ENCODE data around the gene PAPLN.

Gene PAPLN

GRCh38 chr14:73245480-73246325, 8.4 kb downstream of the PAPLN start:
- peak in 4 of 6 experiments; percentile 10 to 20 (median 12) for DNase-seq

- no peak for DNase-seq
Measured at GRCh38 chr14:73246387-73247150, 9.3 kb downstream of the PAPLN start.

GRCh38 chr14:73248108-73248868, 11.0 kb downstream of the PAPLN start:
- no peak for DNase-seq

DNA sequence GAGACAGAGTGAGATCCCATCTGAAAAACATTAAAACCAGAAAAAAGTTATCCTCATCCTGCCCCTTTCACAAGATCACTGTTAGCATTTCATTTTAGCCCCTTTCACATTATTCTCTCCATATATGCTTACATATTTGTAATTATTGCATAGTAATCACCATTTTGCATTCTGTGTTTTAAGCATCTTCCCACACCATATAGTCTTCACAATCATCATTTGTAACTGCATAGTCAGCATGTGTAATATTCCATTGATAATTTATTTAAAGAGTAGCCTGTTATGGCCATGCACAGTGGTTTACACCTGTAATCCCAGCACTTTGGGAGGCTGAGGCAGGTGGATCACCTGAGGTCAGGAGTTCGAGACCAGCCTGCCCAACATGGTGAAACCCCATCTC, 11.8 kb downstream of the PAPLN start:
- no peak for DNase-seq

GRCh38 chr14:73249564-73250316, 12.4 kb downstream of the PAPLN start:
- DNase-seq = no peak

- no peak for DNase-seq
Measured at GRCh38 chr14:73250317-73250713, 13.0 kb downstream of the PAPLN start.

GRCh38 chr14:73250781-73251500, 13.6 kb downstream of the PAPLN start:
- DNase-seq = no peak

DNA sequence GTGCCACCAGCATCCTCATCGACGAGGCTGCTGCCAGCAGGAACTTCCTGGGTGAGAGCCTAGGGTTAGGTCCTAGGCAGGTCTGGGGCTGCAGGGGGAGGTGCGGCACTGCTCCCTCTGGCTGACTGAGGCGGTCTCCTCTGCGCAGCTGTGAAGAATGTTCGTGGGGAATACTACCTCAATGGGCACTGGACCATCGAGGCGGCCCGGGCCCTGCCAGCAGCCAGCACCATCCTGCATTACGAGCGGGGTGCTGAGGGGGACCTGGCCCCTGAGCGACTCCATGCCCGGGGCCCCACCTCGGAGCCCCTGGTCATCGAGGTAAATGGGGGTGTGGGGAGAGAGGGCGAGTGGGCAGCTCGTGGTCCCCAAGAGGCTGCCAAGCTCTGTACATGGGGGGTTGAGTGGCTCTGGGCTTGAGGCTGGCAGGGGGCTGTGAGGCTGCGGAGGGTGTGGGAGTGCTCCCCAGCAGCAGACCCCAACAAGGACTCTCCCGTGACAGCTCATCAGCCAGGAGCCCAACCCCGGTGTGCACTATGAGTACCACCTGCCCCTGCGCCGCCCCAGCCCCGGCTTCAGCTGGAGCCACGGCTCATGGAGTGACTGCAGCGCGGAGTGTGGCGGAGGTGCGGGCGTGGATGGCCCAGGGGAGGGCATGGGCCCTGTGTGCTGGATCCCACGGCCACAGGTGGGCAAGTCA, 14.4 kb downstream of the PAPLN start:
- DNase-seq = no peak

GRCh38 chr14:73252491-73253322, 15.4 kb downstream of the PAPLN start:
- no peak for DNase-seq

GRCh38 chr14:73253323-73253610, 16.0 kb downstream of the PAPLN start:
- no peak for DNase-seq

DNA sequence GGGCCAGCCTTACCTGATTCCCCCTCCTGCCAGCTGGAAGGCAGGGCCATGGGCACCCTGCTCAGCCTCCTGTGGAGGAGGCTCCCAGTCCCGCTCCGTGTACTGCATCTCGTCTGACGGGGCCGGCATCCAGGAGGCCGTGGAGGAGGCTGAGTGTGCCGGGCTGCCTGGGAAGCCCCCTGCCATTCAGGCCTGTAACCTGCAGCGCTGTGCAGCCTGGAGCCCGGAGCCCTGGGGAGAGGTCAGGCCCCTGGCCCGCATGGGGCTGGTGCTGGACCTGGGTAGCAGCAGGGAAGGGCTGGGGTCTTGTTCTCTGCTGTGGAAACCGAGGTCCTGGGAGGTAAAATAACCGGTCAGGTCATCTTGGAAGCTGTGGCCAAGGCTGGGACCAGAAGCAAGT, 16.4 kb downstream of the PAPLN start:
- no peak for DNase-seq

DNA sequence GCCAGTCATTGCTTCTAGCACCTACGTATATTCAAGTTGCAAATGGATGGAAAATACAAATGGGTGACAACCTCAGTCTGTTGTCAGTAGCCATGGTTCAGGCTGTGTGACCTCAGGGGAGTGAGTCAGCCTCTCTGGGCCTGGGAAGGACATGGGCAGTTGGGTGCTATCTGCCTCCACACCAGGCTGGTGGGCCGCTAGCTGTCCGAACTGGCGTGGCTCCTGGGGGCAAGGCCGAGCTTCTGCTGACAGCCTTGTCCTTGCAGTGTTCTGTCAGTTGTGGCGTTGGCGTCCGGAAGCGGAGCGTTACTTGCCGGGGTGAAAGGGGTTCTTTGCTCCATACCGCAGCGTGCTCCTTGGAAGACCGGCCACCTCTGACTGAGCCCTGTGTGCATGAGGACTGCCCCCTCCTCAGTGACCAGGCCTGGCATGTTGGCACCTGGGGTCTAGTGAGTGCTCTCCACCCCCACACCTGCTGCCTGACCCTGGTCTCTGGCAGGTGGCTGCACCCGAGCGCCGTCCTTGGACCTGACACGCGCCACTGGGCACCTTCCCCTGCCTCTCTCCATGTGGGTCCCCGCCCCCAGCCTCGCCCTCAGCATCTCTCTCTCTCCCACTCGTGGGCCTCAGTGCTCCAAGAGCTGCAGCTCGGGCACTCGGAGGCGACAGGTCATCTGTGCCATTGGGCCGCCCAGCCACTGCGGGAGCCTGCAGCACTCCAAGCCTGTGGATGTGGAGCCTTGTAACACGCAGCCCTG, 17.1 kb downstream of the PAPLN start:
- DNase-seq = no peak

- no peak for DNase-seq
Measured at GRCh38 chr14:73255005-73255400, 17.7 kb downstream of the PAPLN start.

- DNase-seq = no peak
Measured at GRCh38 chr14:73255693-73256225, 18.5 kb downstream of the PAPLN start.

DNA sequence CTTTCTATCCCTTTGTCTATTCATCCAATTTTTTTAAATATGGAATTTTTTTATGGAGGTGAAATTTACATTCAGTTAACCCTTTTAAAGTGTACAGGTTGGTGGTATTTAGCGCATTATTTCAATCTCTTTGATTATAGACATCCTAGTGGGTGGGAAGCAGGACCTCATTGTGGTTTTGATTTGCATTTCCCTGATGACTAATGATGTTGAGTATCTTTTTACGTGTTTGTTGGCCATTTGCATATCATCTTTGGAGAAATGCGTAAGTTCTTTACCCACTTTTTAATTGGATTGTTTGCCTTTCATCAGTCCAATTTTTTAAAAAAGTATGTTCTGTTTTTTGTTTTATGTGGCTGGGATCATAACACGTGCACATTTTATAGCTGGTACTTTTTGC, 20.8 kb downstream of the PAPLN start:
- no peak for DNase-seq

DNA sequence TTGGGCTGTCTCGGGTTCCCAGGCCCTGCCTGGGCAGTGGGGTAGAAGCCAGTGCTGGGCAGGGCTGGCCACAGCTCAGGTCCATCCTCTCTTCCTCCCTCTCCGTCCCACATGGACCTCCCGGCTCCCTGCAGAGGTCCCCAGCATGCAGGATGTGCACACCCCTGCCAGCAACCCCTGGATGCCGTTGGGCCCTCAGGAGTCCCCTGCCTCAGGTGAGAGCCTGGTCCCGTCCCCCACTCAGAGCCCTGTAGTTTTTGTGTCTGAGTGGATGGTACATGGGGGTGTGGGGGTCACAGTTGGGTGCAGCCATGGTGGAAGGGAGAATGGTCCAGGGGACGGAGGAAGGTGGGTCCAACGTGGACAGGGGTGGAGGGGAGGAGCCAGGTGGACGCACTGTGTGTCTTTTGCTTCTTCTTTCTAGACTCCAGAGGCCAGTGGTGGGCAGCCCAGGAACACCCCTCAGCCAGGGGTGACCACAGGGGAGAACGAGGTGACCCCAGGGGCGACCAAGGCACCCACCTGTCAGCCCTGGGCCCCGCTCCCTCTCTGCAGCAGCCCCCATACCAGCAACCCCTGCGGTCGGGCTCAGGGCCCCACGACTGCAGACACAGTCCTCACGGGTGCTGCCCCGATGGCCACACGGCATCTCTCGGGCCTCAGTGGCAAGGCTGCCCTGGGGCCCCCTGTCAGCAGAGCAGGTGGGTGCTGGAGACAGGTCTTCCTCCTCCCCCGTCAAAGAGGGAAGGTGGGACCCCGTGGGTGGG, 21.7 kb downstream of the PAPLN start:
- DNase-seq = no peak

DNA sequence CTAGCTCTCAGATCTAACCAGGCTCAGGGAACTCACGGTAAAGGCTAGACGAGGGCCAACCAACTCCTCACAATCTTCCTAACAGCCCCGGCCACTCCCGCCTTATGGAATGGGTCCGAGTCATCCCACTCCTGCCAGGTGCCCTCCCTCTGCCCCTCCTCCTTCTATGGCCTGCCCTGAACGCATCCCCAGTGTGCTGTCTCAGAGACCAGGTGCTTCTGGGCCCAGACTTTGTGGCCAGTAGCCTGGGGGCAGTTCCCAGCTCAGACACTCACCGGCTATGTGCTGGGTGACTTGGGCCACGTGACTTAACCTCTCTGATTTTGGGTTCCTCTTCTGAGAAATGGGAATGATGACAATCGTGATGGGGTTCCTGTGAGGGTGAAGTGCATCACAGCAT, 22.5 kb downstream of the PAPLN start:
- no peak for DNase-seq

- no peak for DNase-seq
Measured at GRCh38 chr14:73260574-73260973, 23.3 kb downstream of the PAPLN start.

GRCh38 chr14:73261075-73261474, 23.8 kb downstream of the PAPLN start:
- DNase-seq = no peak

Measured in stimulated activated naive CD4-positive, alpha-beta T cell (primary cell).